Effector memory CD4-positive, alpha-beta T cell (primary cell): ENCODE results near the gene ZMYND10.

Experiments used
- DNase-seq, 3 donors: peaks; one replicate each; pipeline ENCODE4 v3.0.0-alpha.2; 2020
- H3K27ac ChIP-seq: 2 replicates; pipeline ENCODE4 v1.7.0; 2013; ENCODE audit warnings: mild to moderate bottlenecking, low read length, moderate library complexity; ENCODE audit not compliant: insufficient read depth, poor library complexity, severe bottlenecking
- H3K27me3 ChIP-seq: replicated peaks from 2 replicates; pipeline ENCODE4 v1.7.0; 2013; ENCODE audit warnings: mild to moderate bottlenecking, low read length; ENCODE audit not compliant: insufficient read depth, control insufficient read depth, poor library complexity, severe bottlenecking
- H3K36me3 ChIP-seq: 2 replicates; pipeline ENCODE4 v1.7.0; 2013; ENCODE audit warnings: mild to moderate bottlenecking, low read length, moderate library complexity; ENCODE audit not compliant: control insufficient read depth, insufficient read depth
- H3K4me1 ChIP-seq: 2 replicates; pipeline ENCODE4 v1.7.0; 2013; ENCODE audit warnings: low read length, mild to moderate bottlenecking; ENCODE audit not compliant: control insufficient read depth, insufficient read depth, poor library complexity, severe bottlenecking
- H3K4me3 ChIP-seq: 2 replicates; pipeline ENCODE4 v1.7.0; 2013; ENCODE audit warnings: low read length, low read depth, mild to moderate bottlenecking; ENCODE audit not compliant: insufficient read depth, poor library complexity, severe bottlenecking
- H3K9me3 ChIP-seq: 2 replicates; pipeline ENCODE4 v1.7.0; 2013; ENCODE audit warnings: mild to moderate bottlenecking, low read length, moderate library complexity; ENCODE audit not compliant: control insufficient read depth

The ZMYND10 gene

GRCh38 chr3:50304601-50305000 lies 40.9 kb downstream of the ZMYND10 start:
- H3K27me3 ChIP-seq = no peaks in the 10 kb centered on the region
- H3K36me3 ChIP-seq = no peaks in the 10 kb centered on the region
- DNase-seq = no peak
- no peak overlapping the region for H3K27ac ChIP-seq
- no peaks in the 10 kb centered on the region for H3K9me3 ChIP-seq
- no peak overlapping the region for H3K4me3 ChIP-seq
- H3K4me1 ChIP-seq = peaks cover 10% of the 10 kb centered on the region

GRCh38 chr3:50303013-50303815 lies 42.3 kb downstream of the ZMYND10 start, which contains the start of gene HYAL1:
HYAL1 (minus strand) TSS chr3:50303574; CDS start chr3:50302956, 618 bp downstream.
- Histone ChIP-seq H3K9me3 (no peaks in the 10 kb centered on the region), H3K4me1 (peaks cover 18% of the 10 kb centered on the region), H3K27ac (no peak within 1 kb of the TSS), H3K36me3 (no peaks in the 10 kb centered on the region), H3K27me3 (no peaks in the 10 kb centered on the region), H3K4me3 (no peak within 1 kb of the TSS)
- no peak for DNase-seq

- Histone ChIP-seq H3K9me3 (no peaks in the 10 kb centered on the region), H3K4me1 (peaks cover 22% of the 10 kb centered on the region), H3K4me3 (no peak overlapping the region), H3K36me3 (no peaks in the 10 kb centered on the region), H3K27me3 (no peaks in the 10 kb centered on the region), H3K27ac (no peak overlapping the region)
- DNase-seq = no peak
Observed at GRCh38 chr3:50302095-50303012, 43.2 kb downstream of the ZMYND10 start.

GRCh38 chr3:50300681-50301254 lies 44.8 kb downstream of the ZMYND10 start:
- no peaks in the 10 kb centered on the region for H3K9me3 ChIP-seq
- no peak for DNase-seq
- no peaks in the 10 kb centered on the region for H3K36me3 ChIP-seq
- no peaks in the 10 kb centered on the region for H3K27me3 ChIP-seq
- no peak overlapping the region for H3K27ac ChIP-seq
- H3K4me1 ChIP-seq = peaks cover 22% of the 10 kb centered on the region
- H3K4me3 ChIP-seq = no peak overlapping the region

- DNase-seq = no peak
- H3K27ac ChIP-seq = peak overlapping the region; percentile 90
- no peaks in the 10 kb centered on the region for H3K27me3 ChIP-seq
- no peaks in the 10 kb centered on the region for H3K36me3 ChIP-seq
- peaks cover 22% of the 10 kb centered on the region for H3K4me1 ChIP-seq
- H3K4me3 ChIP-seq = peak overlapping the region; percentile 58
- no peaks in the 10 kb centered on the region for H3K9me3 ChIP-seq
Observed at GRCh38 chr3:50299929-50300680, 45.4 kb downstream of the ZMYND10 start.

GRCh38 chr3:50299638-50299928 lies 45.9 kb downstream of the ZMYND10 start:
- Histone ChIP-seq H3K4me1 (peaks cover 22% of the 10 kb centered on the region), H3K27ac (peak overlapping the region; percentile 90), H3K4me3 (peak overlapping the region; percentile 58), H3K27me3 (no peaks in the 10 kb centered on the region), H3K9me3 (no peaks in the 10 kb centered on the region), H3K36me3 (no peaks in the 10 kb centered on the region)
- no peak for DNase-seq

GRCh38 chr3:50298836-50299637 lies 46.5 kb downstream of the ZMYND10 start, which contains the start of the genes HYAL3 and NAA80:
HYAL3 (minus strand) TSS chr3:50299405; CDS start chr3:50295602, 3,803 bp downstream.
NAA80 (minus strand) TSS chr3:50299405; CDS start chr3:50297463, 1,942 bp downstream.
- DNase-seq = peak; percentile 99

GRCh38 chr3:50297896-50298725 lies 47.4 kb downstream of the ZMYND10 start:
- DNase-seq = no peak
- H3K27ac ChIP-seq = peak overlapping the region; percentile 90

More at GRCh38 chr3:50298836-50299637, 46.5 kb downstream of the ZMYND10 start, which contains the start of the genes HYAL3 and NAA80:
- H3K4me3 ChIP-seq = peak within 1 kb of the TSS; percentile 67
- no peaks in the 10 kb centered on the region for H3K36me3 ChIP-seq
- H3K9me3 ChIP-seq = no peaks in the 10 kb centered on the region
- H3K27ac ChIP-seq = peak within 1 kb of the TSS; percentile 90
- H3K27me3 ChIP-seq = no peaks in the 10 kb centered on the region
- peaks cover 22% of the 10 kb centered on the region for H3K4me1 ChIP-seq

More at GRCh38 chr3:50297896-50298725, 47.4 kb downstream of the ZMYND10 start:
- H3K9me3 ChIP-seq = no peaks in the 10 kb centered on the region
- H3K27me3 ChIP-seq = no peaks in the 10 kb centered on the region
- H3K4me3 ChIP-seq = peak overlapping the region; percentile 67
- peaks cover 23% of the 10 kb centered on the region for H3K4me1 ChIP-seq
- H3K36me3 ChIP-seq = no peaks in the 10 kb centered on the region
